ENCODE data around the gene FGD2. TPM values are rescaled to one million over a fixed set of nuclear protein-coding genes. Genes with fewer than 3 reads are reported as not detected.

Gene FGD2
- total and polyA plus RNA-seq, 9 of the 15 experiments (the other 6 are each of a cell fraction or from before 2014, with no cell fraction given) = 0.09 TPM; not detected in 8

DNA sequence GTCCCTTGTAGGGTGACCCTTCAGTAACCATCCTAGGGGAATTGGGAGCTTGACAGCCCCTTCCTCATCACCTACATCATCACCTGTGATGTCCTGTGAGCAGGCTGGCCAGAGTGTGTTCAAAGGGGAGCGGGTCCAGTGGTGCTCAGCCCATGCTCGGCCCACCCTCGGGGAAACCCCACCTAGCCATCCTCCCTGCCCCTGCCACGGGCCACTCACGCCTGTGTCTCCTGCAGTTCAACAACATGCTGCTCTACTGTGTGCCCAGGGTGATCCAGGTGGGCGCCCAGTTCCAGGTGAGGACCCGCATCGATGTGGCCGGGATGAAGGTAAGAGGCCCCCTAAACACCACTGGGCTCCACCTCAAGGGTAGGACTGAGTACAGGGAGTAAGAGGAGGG is 10.1 kb downstream of the FGD2 start:
- H3K9me3 ChIP-seq (replicated peaks; ENCODE audit: control insufficient read depth, insufficient read depth, low read depth, low read length) = no peaks in the 10 kb centered on the region
- CTCF ChIA-PET (ENCODE audit: low intra/inter-chr PET ratio) = interaction anchor here (0.7 to 9.7 kb wide), 2 partner anchors 167 to 194 kb away, joined by 5 to 204 read pairs; no protein-coding TSS in a partner anchor

More for the DNA sequence above, 10.1 kb downstream of the FGD2 start:
- Histone ChIP-seq H4K20me1 (replicated peaks; ENCODE audit: control insufficient read depth, insufficient read depth, low read length) (peaks cover 4% of the 10 kb centered on the region; the same call in 1 of the 2 replicates), H3K4me1 (replicated peaks in 1 of 2; ENCODE audit: control insufficient read depth in 2 of 2, insufficient read depth in 2 of 2, low read length in 2 of 2) (peaks cover 13 to 22% of the 10 kb centered on the region in 2 experiments), H3K9ac (ENCODE audit: insufficient read depth in 1 of 2, low read depth in 2 of 2, low read length in 2 of 2) (peak overlapping the region in 1 of 2 experiments; percentile 3; a peak in 1 of 4 replicates), H2AFZ (ENCODE audit: low read depth, low read length) (no peak overlapping the region), H3K79me2 (ENCODE audit: control insufficient read depth, insufficient read depth, low read length) (no peaks in the 10 kb centered on the region), H3K27ac (ENCODE audit: extremely low read depth, low read depth, low read length) (no peak overlapping the region), H3K9me1 (ENCODE audit: control insufficient read depth, insufficient read depth, low read length) (peaks cover 3% of the 10 kb centered on the region), H3K27me3 (ENCODE audit: control insufficient read depth in 2 of 2, insufficient read depth in 2 of 2, low read length in 2 of 2) (peaks cover 0 to 9% of the 10 kb centered on the region in 2 experiments; a peak in 2 of 5 replicates), H3K4me2 (ENCODE audit: insufficient read depth, low read length) (no peak overlapping the region), H3K36me3 (ENCODE audit: control insufficient read depth, insufficient read depth, low read length) (no peaks in the 10 kb centered on the region), H3K4me3 (no peak overlapping the region)
- intact Hi-C loops (cut with micrococcal nuclease) = loop anchor here (10.0 kb wide), 1 partner anchor 101 kb away; no protein-coding TSS in a partner anchor
- no peak for ATAC-seq
- POLR2A ChIA-PET = interaction anchor here (0.5 to 0.9 kb wide), 2 partner anchors 181 to 305 kb away, joined by 3 to 4 read pairs; no protein-coding TSS in a partner anchor
- WGBS (ENCODE audit: insufficient coverage, low coverage, missing lambda C conversion rate) = 8% methylated on average over 9 of the region's 9 CpGs
- no peak for DNase-seq (ENCODE audit: extremely low read depth in 1 of 4, low spot score in 3 of 4)
- TF ChIP-seq ZNF12 (CRISPR knock-in tag; IDR thresholded peaks at IDR 0.05) = 0 out of 2 replicates have a peak, but pooled peaks have one; percentile 35
- TF ChIP-seq ID3 (CRISPR knock-in tag; IDR thresholded peaks at IDR 0.05) = no peak
- TF ChIP-seq ID3 (tag; IDR thresholded peaks at IDR 0.05) = no peak
- TF ChIP-seq NR2C2 (CRISPR knock-in tag; IDR thresholded peaks at IDR 0.05) = peak; percentile 34; the same call in 1 of the 2 replicates
- TF ChIP-seq NR2C2 (tag; IDR thresholded peaks at IDR 0.05) = no peak
- no peak for FAIRE-seq
- no TSS peak for BruUV-seq (replicated peaks)
- in situ Hi-C loops (cut with MboI) = loop anchor here (25.0 kb wide), 1 partner anchor 1472 kb away; no protein-coding TSS in a partner anchor
